ENCODE data around the gene POGK. TPM values are rescaled to one million over a fixed set of nuclear protein-coding genes. Genes with fewer than 3 reads are reported as not detected.
A peak's percentile ranks its signal among the peaks of the same experiment; 100 is the strongest.

The POGK gene
- total RNA-seq, 2 experiments from 2014 or later, result 43.0 to 43.1 TPM

DNA sequence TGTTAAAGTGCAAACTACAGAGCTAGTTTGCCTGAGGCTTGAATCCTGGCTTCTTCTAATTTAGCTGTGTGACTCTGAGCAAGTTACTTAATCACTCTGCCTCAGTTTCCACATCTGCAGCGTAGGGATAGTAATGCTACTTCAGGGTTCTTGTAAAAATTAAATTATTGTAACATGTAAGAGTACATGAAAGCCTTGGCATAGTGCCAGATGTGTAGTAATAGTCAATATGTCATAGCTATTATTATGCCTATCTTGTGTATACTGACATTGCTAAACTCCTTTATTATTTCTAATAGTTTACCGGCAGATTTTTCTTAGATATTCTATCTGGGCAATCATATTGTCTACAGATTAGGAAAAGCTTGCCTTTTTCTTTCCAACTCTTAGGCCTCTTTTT lies 43.6 kb downstream of the POGK start:
- intact Hi-C loops (cut with micrococcal nuclease), result no loop called here
- no peak overlapping the region for H3K27ac Mint-ChIP-seq
- peaks cover 14% of the 10 kb centered on the region for H3K4me1 Mint-ChIP-seq (ENCODE audit: low read depth)
- POLR2A ChIA-PET, result no interaction called here
- CTCF ChIA-PET, result interaction anchor here (0.9 to 5.0 kb wide), 3 partner anchors 27 to 238 kb away, joined by 3 to 70 read pairs (median 23); no protein-coding TSS in a partner anchor
- peaks cover 6% of the 10 kb centered on the region for H3K9me3 Mint-ChIP-seq
- no peak for DNase-seq
- H3K4me3 Mint-ChIP-seq, result no peak overlapping the region
- no peaks in the 10 kb centered on the region for H3K36me3 Mint-ChIP-seq
- peaks cover 20% of the 10 kb centered on the region for H3K27me3 Mint-ChIP-seq

DNA sequence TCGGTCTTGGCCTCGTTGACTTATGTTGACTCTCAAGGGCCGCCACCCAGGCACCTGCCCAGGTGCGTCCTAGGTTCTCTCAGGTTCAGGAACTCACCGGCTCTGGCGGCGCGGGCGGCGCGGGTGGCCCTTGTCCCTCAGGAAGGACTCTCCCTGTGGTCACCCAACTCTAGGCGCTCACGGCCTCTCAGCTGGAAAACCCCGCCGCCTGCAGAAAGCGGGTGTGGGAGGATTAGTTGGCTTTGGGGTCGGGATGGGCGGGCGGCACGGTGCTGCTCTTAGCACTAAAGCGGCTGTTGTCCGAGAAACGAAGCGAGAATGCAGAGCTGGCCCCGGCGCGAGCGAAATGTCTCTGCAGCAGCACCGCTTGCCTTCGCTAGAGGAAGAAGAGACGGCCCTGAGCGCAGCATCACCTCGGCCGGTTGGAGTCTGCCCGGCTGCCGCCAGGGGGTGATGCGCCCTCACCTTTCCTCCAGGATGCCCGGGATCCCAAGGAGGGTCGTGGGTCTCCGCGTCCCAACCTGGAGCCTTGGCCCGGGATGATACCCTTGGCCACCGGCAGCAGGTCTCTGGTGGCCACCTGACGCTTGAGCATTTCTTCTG lies 44.9 kb downstream of the POGK start:
- intact Hi-C loops (cut with micrococcal nuclease), result loop anchor here (1.0 kb wide), 1 partner anchor 173 kb away; no protein-coding TSS in a partner anchor
- no peak overlapping the region for H3K27ac Mint-ChIP-seq
- H3K4me1 Mint-ChIP-seq (ENCODE audit: low read depth), result peaks cover 14% of the 10 kb centered on the region
- no peaks in the 10 kb centered on the region for H3K36me3 Mint-ChIP-seq
- POLR2A ChIA-PET, result no interaction called here
- DNase-seq, result peak; percentile 61
- no peak overlapping the region for H3K4me3 Mint-ChIP-seq
- CTCF ChIA-PET, result interaction anchor here (0.9 to 5.0 kb wide), 7 partner anchors 26 to 650 kb away, joined by 3 to 70 read pairs (median 3); partner anchors contain the start of gene POGK
- peaks cover 20% of the 10 kb centered on the region for H3K27me3 Mint-ChIP-seq
- no peaks in the 10 kb centered on the region for H3K9me3 Mint-ChIP-seq

DNA sequence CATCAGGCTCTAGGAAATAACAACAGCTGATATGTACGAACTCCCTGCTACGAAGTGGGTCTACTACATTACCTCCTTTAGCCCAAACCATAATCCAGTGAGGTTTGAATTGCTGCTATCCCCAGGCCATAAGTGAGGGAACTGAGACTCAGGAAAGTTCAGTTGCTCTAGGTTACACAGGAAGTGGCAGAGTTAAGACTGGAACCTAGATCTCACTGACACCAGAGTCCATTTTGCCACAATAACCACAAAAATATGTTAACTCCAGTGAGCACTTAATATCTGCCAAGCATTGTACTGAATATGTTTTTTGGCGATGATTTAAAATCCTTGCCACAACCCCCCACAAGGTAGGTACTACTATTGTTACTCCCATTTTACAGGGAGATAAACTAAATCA lies 45.7 kb downstream of the POGK start:
- no peak overlapping the region for H3K4me3 Mint-ChIP-seq
- ChIA-PET CTCF (interaction anchor here (0.8 to 5.0 kb wide), 5 partner anchors 9 to 649 kb away, joined by 3 to 70 read pairs (median 4); partner anchors contain the start of gene TADA1), POLR2A (no interaction called here)
- no peak for DNase-seq
- intact Hi-C loops (cut with micrococcal nuclease), result loop anchor here (1.0 kb wide), 1 partner anchor 172 kb away; no protein-coding TSS in a partner anchor
- no peaks in the 10 kb centered on the region for H3K9me3 Mint-ChIP-seq
- no peaks in the 10 kb centered on the region for H3K36me3 Mint-ChIP-seq
- peaks cover 20% of the 10 kb centered on the region for H3K27me3 Mint-ChIP-seq
- peaks cover 14% of the 10 kb centered on the region for H3K4me1 Mint-ChIP-seq (ENCODE audit: low read depth)
- no peak overlapping the region for H3K27ac Mint-ChIP-seq

DNA sequence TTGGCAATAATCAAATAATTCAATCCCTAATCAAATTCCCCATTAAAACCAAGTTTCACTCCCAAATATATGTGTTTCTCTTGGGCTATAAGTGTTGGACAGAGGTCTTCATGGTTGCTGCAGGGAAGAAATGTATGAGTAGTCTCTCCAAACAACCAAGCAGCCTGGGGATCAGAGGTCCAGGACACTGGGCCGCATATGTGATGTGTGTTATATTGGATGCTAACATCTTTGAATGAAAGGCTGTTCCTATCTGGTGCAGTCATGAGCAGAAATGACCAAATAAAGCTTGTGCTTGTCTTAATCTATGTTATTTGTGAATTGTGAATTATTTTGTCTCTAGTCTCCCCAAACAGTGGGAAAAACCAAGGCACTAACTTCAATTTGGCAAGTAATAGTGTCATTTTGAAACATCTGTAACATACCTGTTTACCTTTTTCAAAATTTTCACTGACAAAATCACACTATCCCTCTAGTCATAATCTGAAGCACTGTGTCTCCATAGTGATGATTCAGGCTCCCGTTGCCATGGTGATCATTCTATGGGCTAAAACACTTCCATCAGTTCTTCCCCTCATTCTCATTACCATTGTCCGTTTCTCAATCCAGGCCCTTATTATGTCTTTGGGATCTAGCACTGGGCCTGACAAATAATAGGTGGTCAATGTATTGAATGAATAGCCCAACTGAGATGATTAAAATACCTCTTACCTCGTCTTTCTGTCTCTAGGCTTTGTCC lies 49.3 kb downstream of the POGK start:
- no peak overlapping the region for H3K4me3 Mint-ChIP-seq
- CTCF ChIA-PET, result interaction anchor here (1.8 kb wide), 1 partner anchor 170 kb away, joined by 4 read pairs; no protein-coding TSS in a partner anchor

DNA sequence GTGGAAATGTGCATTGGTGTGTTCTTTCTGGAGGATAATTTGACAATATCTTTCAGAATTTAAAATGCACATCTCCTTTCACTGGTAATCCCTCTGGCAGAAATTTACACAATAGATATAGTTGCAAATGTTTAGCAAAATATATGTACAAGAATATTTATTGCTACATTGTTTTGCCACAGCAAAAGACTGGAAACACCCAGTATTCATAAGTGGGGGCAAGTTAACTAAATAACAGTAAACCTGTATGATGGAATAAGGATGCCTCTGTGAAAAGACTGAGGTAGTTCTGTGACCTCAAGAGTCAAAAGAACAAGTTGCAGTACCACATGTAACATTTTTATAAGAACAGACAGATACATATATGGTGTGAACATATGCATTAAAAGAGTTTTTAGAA lies 50.5 kb downstream of the POGK start:
- Mint-ChIP-seq H3K9me3 (no peaks in the 10 kb centered on the region), H3K27me3 (peaks cover 7% of the 10 kb centered on the region), H3K4me1 (ENCODE audit: low read depth) (peaks cover 4% of the 10 kb centered on the region), H3K27ac (no peak overlapping the region), H3K4me3 (no peak overlapping the region), H3K36me3 (no peaks in the 10 kb centered on the region)
- ChIA-PET CTCF (interaction anchor here (1.8 kb wide), 1 partner anchor 169 kb away, joined by 4 read pairs; no protein-coding TSS in a partner anchor), POLR2A (no interaction called here)
- DNase-seq, result no peak
- intact Hi-C loops (cut with micrococcal nuclease), result no loop called here

More for the DNA sequence above, 49.3 kb downstream of the POGK start:
- no peaks in the 10 kb centered on the region for H3K9me3 Mint-ChIP-seq
- no peak for DNase-seq
- intact Hi-C loops (cut with micrococcal nuclease), result no loop called here
- no peaks in the 10 kb centered on the region for H3K36me3 Mint-ChIP-seq
- H3K27ac Mint-ChIP-seq, result no peak overlapping the region
- POLR2A ChIA-PET, result no interaction called here
- peaks cover 13% of the 10 kb centered on the region for H3K4me1 Mint-ChIP-seq (ENCODE audit: low read depth)
- H3K27me3 Mint-ChIP-seq, result peaks cover 18% of the 10 kb centered on the region

DNA sequence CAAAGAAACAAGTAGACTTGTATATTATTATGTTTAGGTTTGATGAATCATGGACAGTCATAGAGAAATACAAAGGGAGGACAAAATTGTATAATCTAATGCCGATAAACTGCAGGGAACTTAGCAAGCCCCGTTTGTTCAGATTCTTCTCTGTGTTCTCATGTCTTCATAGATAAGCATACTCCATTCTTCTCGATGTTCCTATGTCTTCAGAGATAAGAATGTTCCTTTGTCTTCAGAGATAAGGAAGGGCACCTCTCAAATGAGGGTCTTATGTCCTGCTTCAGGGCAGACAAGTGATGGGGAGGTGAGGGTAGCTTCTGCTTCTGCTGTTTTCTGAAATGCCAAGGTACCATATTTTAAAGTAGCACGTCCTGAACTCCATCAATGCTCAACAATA lies 56.5 kb downstream of the POGK start:
- H3K4me3 Mint-ChIP-seq, result no peak overlapping the region
- ChIA-PET POLR2A (no interaction called here), CTCF (no interaction called here)
- DNase-seq, result no peak
- H3K27me3 Mint-ChIP-seq, result peaks cover 2% of the 10 kb centered on the region
- H3K9me3 Mint-ChIP-seq, result peaks cover 16% of the 10 kb centered on the region
- no peaks in the 10 kb centered on the region for H3K4me1 Mint-ChIP-seq (ENCODE audit: low read depth)
- H3K36me3 Mint-ChIP-seq, result peaks cover 6% of the 10 kb centered on the region
- intact Hi-C loops (cut with micrococcal nuclease), result no loop called here
- no peak overlapping the region for H3K27ac Mint-ChIP-seq

DNA sequence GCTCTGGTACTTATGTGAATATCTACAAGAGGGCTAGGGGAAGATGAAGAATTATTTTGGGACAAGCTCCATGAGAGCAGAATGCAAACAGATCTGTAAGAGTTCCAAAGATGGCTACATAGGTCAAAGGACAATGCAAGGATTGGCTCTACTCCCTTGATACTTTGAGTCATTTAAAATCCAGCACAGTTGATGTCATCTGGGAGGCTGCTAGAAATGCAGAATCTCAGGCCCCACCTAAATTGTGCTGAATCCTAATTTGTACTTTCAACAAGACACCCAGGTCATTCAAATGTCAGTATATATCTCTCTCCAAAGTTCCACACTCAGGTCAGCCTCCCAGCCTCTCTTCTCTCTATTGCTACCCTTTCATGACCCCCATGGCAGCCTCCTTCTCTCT lies 60.5 kb downstream of the POGK start:
- H3K36me3 Mint-ChIP-seq, result peaks cover 6% of the 10 kb centered on the region
- H3K27ac Mint-ChIP-seq, result no peak overlapping the region
- peaks cover 16% of the 10 kb centered on the region for H3K9me3 Mint-ChIP-seq
- no peaks in the 10 kb centered on the region for H3K4me1 Mint-ChIP-seq (ENCODE audit: low read depth)
- intact Hi-C loops (cut with micrococcal nuclease), result no loop called here
- ChIA-PET POLR2A (no interaction called here), CTCF (interaction anchor here (1.2 to 2.3 kb wide), 2 partner anchors 10 to 159 kb away, joined by 4 to 15 read pairs; no protein-coding TSS in a partner anchor)
- H3K4me3 Mint-ChIP-seq, result no peak overlapping the region
- DNase-seq, result no peak
- H3K27me3 Mint-ChIP-seq, result peaks cover 2% of the 10 kb centered on the region

DNA sequence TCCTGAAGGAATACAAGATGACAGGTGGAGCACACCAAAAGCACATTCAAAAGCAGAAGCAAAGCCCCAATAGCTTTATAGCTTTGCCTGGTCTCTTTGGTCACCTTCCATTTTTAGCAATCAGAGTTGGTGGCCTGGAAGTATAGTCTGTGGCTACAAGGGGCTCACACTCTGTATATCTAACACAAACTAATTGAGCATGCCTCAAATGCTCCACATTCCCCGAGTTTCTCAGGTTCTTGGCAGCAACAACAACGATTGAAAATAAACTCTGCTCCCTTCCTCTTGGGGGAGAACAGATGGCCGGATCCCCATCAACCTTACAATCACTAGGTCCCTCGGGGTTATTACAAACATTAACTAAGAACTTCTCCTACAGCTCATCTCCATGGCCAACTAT lies 61.7 kb downstream of the POGK start:
- peaks cover 2% of the 10 kb centered on the region for H3K27me3 Mint-ChIP-seq
- H3K9me3 Mint-ChIP-seq, result peaks cover 16% of the 10 kb centered on the region
- no peak for DNase-seq
- ChIA-PET POLR2A (no interaction called here), CTCF (interaction anchor here (2.3 kb wide), 1 partner anchor 9 kb away, joined by 15 read pairs; no protein-coding TSS in a partner anchor)
- no peaks in the 10 kb centered on the region for H3K4me1 Mint-ChIP-seq (ENCODE audit: low read depth)
- intact Hi-C loops (cut with micrococcal nuclease), result no loop called here
- H3K4me3 Mint-ChIP-seq, result no peak overlapping the region
- peaks cover 6% of the 10 kb centered on the region for H3K36me3 Mint-ChIP-seq
- H3K27ac Mint-ChIP-seq, result no peak overlapping the region

DNA sequence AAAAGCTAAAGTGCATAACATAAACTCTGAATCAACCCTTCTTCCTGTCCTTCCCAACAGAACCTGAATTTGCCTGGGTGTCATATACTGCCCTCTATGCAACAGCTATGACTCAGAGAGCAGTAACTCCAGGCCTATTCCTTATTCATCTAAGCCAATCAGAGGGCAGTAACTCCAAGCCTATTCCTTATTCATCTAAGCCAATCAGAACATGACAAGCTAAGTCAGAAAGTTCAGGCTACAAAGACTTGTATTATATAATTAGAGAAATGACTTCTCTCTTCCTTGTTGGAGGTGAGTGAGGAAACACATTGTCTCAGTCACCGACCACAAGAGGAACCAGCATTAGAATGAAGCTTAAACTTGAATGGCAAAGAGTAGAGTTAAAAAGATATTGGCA lies 63.0 kb downstream of the POGK start:
- Mint-ChIP-seq H3K36me3 (peaks cover 2% of the 10 kb centered on the region), H3K4me1 (ENCODE audit: low read depth) (peaks cover 5% of the 10 kb centered on the region), H3K27me3 (no peaks in the 10 kb centered on the region), H3K4me3 (no peak overlapping the region), H3K9me3 (peaks cover 12% of the 10 kb centered on the region), H3K27ac (no peak overlapping the region)
- CTCF ChIA-PET, result interaction anchor here (1.3 to 17.9 kb wide), 2 partner anchors 8 to 156 kb away, joined by 5 to 918 read pairs; no protein-coding TSS in a partner anchor
- intact Hi-C loops (cut with micrococcal nuclease), result no loop called here
- POLR2A ChIA-PET, result no interaction called here
- DNase-seq, result no peak

DNA sequence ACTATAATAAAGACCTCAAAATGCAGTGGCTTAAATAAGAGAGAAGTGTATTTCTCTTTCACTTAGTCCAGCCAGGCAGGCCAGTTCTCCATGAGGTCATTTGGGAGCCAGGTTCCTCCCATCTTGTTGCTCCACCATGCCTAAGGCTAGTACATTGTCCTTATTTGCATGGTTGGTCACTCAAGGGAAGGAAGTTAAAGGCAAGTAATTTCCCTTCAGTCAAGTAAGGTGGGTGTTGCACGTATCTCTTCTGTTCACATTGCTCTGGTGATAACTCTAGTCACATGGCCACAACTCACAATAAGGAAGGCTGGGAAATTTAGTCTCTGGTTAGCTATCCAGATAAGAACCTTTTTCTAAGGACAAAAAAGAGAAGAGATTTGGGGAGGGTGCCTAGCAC lies 64.0 kb downstream of the POGK start:
- H3K27me3 Mint-ChIP-seq, result no peaks in the 10 kb centered on the region
- ChIA-PET POLR2A (no interaction called here), CTCF (interaction anchor here (17.9 kb wide), 1 partner anchor 155 kb away, joined by 918 read pairs; no protein-coding TSS in a partner anchor)
- intact Hi-C loops (cut with micrococcal nuclease), result no loop called here
- H3K27ac Mint-ChIP-seq, result no peak overlapping the region
- DNase-seq, result no peak
- H3K4me1 Mint-ChIP-seq (ENCODE audit: low read depth), result peaks cover 5% of the 10 kb centered on the region
- H3K9me3 Mint-ChIP-seq, result peaks cover 3% of the 10 kb centered on the region
- peaks cover 2% of the 10 kb centered on the region for H3K36me3 Mint-ChIP-seq
- H3K4me3 Mint-ChIP-seq, result no peak overlapping the region

DNA sequence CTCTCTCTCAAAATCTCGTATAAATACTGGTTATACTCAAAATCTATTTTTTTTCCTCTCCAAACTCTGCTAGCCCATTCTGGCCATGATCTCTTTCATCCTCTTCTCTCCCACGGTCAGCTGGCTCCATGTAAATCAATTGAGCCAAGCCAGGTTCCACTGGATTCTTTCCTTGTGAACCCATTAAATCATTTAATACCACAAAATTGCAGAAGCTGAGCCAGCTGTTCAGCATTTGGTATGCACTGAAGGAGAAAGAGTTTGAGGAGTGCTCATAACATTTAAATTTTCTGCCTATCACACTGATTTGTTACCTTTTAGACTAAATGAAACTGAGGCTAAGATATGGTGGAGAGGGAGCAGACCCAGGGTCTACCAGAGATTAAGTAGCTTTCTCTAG lies 65.9 kb downstream of the POGK start:
- H3K27me3 Mint-ChIP-seq, result no peaks in the 10 kb centered on the region
- H3K9me3 Mint-ChIP-seq, result no peaks in the 10 kb centered on the region
- H3K4me1 Mint-ChIP-seq (ENCODE audit: low read depth), result peaks cover 5% of the 10 kb centered on the region
- no peak overlapping the region for H3K27ac Mint-ChIP-seq
- intact Hi-C loops (cut with micrococcal nuclease), result no loop called here
- ChIA-PET POLR2A (interaction anchor here (1.6 kb wide), 1 partner anchor 29 kb away, joined by 8 read pairs; the partner anchor contains the start of gene TADA1), CTCF (interaction anchor here (0.8 to 17.9 kb wide), 2 partner anchors 36 to 153 kb away, joined by 3 to 918 read pairs; no protein-coding TSS in a partner anchor)
- no peak overlapping the region for H3K4me3 Mint-ChIP-seq
- no peak for DNase-seq
- no peaks in the 10 kb centered on the region for H3K36me3 Mint-ChIP-seq

DNA sequence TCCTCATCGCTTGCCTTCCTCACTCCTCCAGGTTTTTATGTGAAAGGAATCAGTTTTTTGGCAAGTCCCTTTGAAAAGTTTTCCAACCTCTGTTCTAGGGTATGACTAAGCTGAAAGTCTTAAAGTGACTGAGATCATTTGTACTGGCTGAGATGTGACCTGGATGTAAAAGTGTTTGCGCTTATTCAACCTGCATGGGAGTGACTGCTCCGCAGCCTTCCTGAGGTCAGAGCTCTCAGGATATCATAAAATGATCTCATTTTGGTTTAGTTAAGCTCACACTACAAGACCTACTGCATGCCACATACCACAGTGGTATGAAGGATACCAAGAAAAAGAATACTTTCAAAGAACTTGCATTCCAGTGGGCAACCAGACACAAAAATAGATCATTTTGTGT lies 66.6 kb downstream of the POGK start:
- Mint-ChIP-seq H3K36me3 (no peaks in the 10 kb centered on the region), H3K27ac (no peak overlapping the region), H3K4me1 (ENCODE audit: low read depth) (peaks cover 9% of the 10 kb centered on the region), H3K27me3 (no peaks in the 10 kb centered on the region), H3K4me3 (no peak overlapping the region), H3K9me3 (no peaks in the 10 kb centered on the region)
- intact Hi-C loops (cut with micrococcal nuclease), result no loop called here
- ChIA-PET POLR2A (interaction anchor here (1.6 kb wide), 1 partner anchor 30 kb away, joined by 8 read pairs; the partner anchor contains the start of gene TADA1), CTCF (interaction anchor here (0.8 to 17.9 kb wide), 5 partner anchors 37 to 624 kb away, joined by 3 to 918 read pairs (median 3); no protein-coding TSS in a partner anchor)
- peak; percentile 25 for DNase-seq
